CD14-positive monocyte (primary cell): ENCODE measurements around the gene FOSB. TPM values are rescaled to one million over a fixed set of nuclear protein-coding genes. Genes with fewer than 3 reads are reported as not detected.

Experiments
- DNase-seq, 3 donors: peaks; one replicate each; pipeline ENCODE4 v3.0.0-alpha.2; 2011 to 2022
- H2AFZ ChIP-seq: 2 replicates; pipeline ENCODE4 v1.6.0; 2012; ENCODE audit warnings: mild to moderate bottlenecking, low read depth, low read length, inconsistent platforms; ENCODE audit not compliant: insufficient read depth, poor library complexity, severe bottlenecking
- H3K27ac ChIP-seq, 2 donors: 1 replicate in 1 of 2; 2 replicates in 1 of 2; pipeline ENCODE4 v1.5.1; 2012 to 2013; ENCODE audit warnings: low read length in 2 of 2, control low read depth in 1 of 2, inconsistent platforms in 1 of 2, low read depth in 1 of 2, mild to moderate bottlenecking in 1 of 2
- H3K27me3 ChIP-seq, 2 donors: one replicate each; pipeline versions ENCODE4 v1.6.0 to v1.6.1; 2011 to 2013; ENCODE audit warnings: low read length in 2 of 2; ENCODE audit not compliant: control insufficient read depth in 2 of 2, insufficient read depth in 2 of 2
- H3K36me3 ChIP-seq, 2 donors: replicated peaks in 1 of 2; 1 replicate in 1 of 2; 2 replicates in 1 of 2; pipeline versions ENCODE4 v1.5.1 to v1.6.1; 2012 to 2013; ENCODE audit warnings: low read length in 2 of 2, control low read depth in 1 of 2, inconsistent platforms in 1 of 2, mild to moderate bottlenecking in 1 of 2; ENCODE audit not compliant: insufficient read depth in 2 of 2, control insufficient read depth in 1 of 2
- H3K4me1 ChIP-seq, 2 donors: 1 replicate in 1 of 2; 2 replicates in 1 of 2; pipeline versions ENCODE4 v1.5.1 to v1.6.1; 2012 to 2013; ENCODE audit warnings: low read length in 2 of 2, control low read depth in 1 of 2, inconsistent platforms in 1 of 2, mild to moderate bottlenecking in 1 of 2, moderate library complexity in 1 of 2; ENCODE audit not compliant: insufficient read depth in 2 of 2, control insufficient read depth in 1 of 2
- H3K4me2 ChIP-seq: replicated peaks from 2 replicates; pipeline ENCODE3; 2012; ENCODE audit warnings: low read length, moderate library complexity, mild to moderate bottlenecking; ENCODE audit not compliant: poor library complexity, severe bottlenecking; ENCODE audit errors: extremely low read depth
- H3K4me3 ChIP-seq, 3 experiments: fragments of 200-600 bp in 1 of 3; sonication (generic) in 1 of 3; replicated peaks in 1 of 3; 1 replicate in 2 of 3; 2 replicates in 1 of 3; pipeline ENCODE4 v1.5.1; 2011 to 2013; ENCODE audit warnings: low read length in 3 of 3, mild to moderate bottlenecking in 3 of 3, control low read depth in 2 of 3, low read depth in 2 of 3, inconsistent platforms in 1 of 3, moderate library complexity in 1 of 3
- H3K79me2 ChIP-seq: 2 replicates; pipeline ENCODE4 v1.6.0; 2012; ENCODE audit warnings: mild to moderate bottlenecking, control low read depth, inconsistent platforms, low read length, moderate library complexity; ENCODE audit not compliant: insufficient read depth
- H3K9ac ChIP-seq: 2 replicates; pipeline ENCODE4 v1.6.0; 2017; ENCODE audit warnings: low read length, mild to moderate bottlenecking; ENCODE audit not compliant: insufficient read depth, poor library complexity, severe bottlenecking
- H3K9me3 ChIP-seq, 2 donors: replicated peaks in 1 of 2; 1 replicate in 1 of 2; 2 replicates in 1 of 2; pipeline versions ENCODE4 v1.5.1 to v1.6.1; 2012 to 2013; ENCODE audit warnings: low read length in 2 of 2, control low read depth in 1 of 2; ENCODE audit not compliant: control insufficient read depth in 1 of 2, insufficient read depth in 1 of 2
- H4K20me1 ChIP-seq: 2 replicates; pipeline ENCODE4 v1.6.0; 2012; ENCODE audit warnings: mild to moderate bottlenecking, low read length, control low read depth, moderate library complexity; ENCODE audit not compliant: insufficient read depth
- H3K27ac Mint-ChIP-seq, 7 donors: one replicate each; pipeline ENCODE4 v1.8.0; 2020; ENCODE audit warnings: mild to moderate bottlenecking in 7 of 7, mixed read lengths in 7 of 7, moderate library complexity in 6 of 7, inconsistent platforms in 2 of 7
- H3K27me3 Mint-ChIP-seq, 3 donors: one replicate each; pipeline ENCODE4 v1.8.0; 2021 to 2022; ENCODE audit warnings: low read depth in 3 of 3, mild to moderate bottlenecking in 3 of 3, mixed read lengths in 3 of 3, moderate library complexity in 3 of 3, inconsistent platforms in 1 of 3
- H3K36me3 Mint-ChIP-seq, 2 donors: one replicate each; pipeline ENCODE4 v1.8.0; 2020; ENCODE audit warnings: mixed read lengths in 2 of 2, inconsistent platforms in 1 of 2, mild to moderate bottlenecking in 1 of 2
- H3K4me1 Mint-ChIP-seq: one replicate; pipeline ENCODE4 v1.8.0; 2020; ENCODE audit warnings: mild to moderate bottlenecking, mixed read lengths
- H3K4me3 Mint-ChIP-seq, 2 donors: one replicate each; pipeline ENCODE4 v1.8.0; 2020; ENCODE audit warnings: mild to moderate bottlenecking in 2 of 2, mixed read lengths in 2 of 2, moderate library complexity in 1 of 2
- H3K9me3 Mint-ChIP-seq, 7 donors: one replicate each; pipeline ENCODE4 v1.8.0; 2020 to 2022; ENCODE audit warnings: mixed read lengths in 7 of 7, mild to moderate bottlenecking in 6 of 7, moderate library complexity in 6 of 7, inconsistent platforms in 2 of 7
- CTCF ChIP-seq: fragments of 200-600 bp; IDR thresholded peaks from one replicate; pipeline ENCODE4 v1.8.0; 2022; ENCODE audit warnings: antibody characterized with exemption, mild to moderate bottlenecking
- WGBS: methylation state at CpG from one replicate; pipeline ENCODE4 v1.1.5; 2013; ENCODE audit warnings: missing lambda C conversion rate; ENCODE audit not compliant: insufficient coverage; 5-methylcytosine and 5-hydroxymethylcytosine counted together
- intact Hi-C, 2 donors: fragments of 100-400 bp; cut with micrococcal nuclease; formaldehyde crosslinking; loops; one replicate each; pipeline versions ENCODE4 v1.15.0 to v1.15.1; 2023
- polyA plus RNA-seq, 3 donors: library from polyadenylated mRNA; depleted of rRNA in 1 of 3; unstranded in 2 of 3; stranded (reverse) in 1 of 3; fragments of 300-500 nt in 2 of 3; fragments of >200 nt in 1 of 3; fragmentation: Illumina TruSeq in 2 of 3; gene quantifications; 1 replicate in 2 of 3; 2 replicates in 1 of 3; pipeline ENCODE4 v1.2.3, GENCODE V29; 2012 to 2021

FOSB gene
- polyA plus RNA-seq, 3 donors = 27.3 to 840 (median 28.2) TPM

GRCh38 chr19:45501730-45502014, 33.9 kb downstream of the FOSB start:
- no peaks in the 10 kb centered on the region for H3K79me2 ChIP-seq
- peaks cover 3 to 23% of the 10 kb centered on the region in 2 donors for H3K27me3 ChIP-seq
- Mint-ChIP-seq H3K27me3 (peaks cover 22 to 40% (median 35%) of the 10 kb centered on the region in 3 donors), H3K9me3 (peaks cover 5 to 14% (median 10%) of the 10 kb centered on the region in 7 donors), H3K36me3 (peaks cover 9 to 11% of the 10 kb centered on the region in 2 donors), H3K27ac (peak overlapping the region; percentile 86 to 93 (median 92)), H3K4me3 (peak overlapping the region; percentile 56 to 64), H3K4me1 (peaks cover 69% of the 10 kb centered on the region)
- H2AFZ ChIP-seq = no peak overlapping the region
- peaks cover 75 to 94% of the 10 kb centered on the region in 2 donors for H3K4me1 ChIP-seq
- H3K9ac ChIP-seq = peak overlapping the region; percentile 34
- H3K36me3 ChIP-seq = no peaks in the 10 kb centered on the region
- peak in 1 of 3 donors; percentile 46 for DNase-seq
- peaks cover 0 to 6% of the 10 kb centered on the region in 2 donors for H3K9me3 ChIP-seq
- no CpG with 5 or more reads among the region's 2 CpGs for WGBS
- H3K27ac ChIP-seq = peak overlapping the region; percentile 80
- no peaks in the 10 kb centered on the region for H4K20me1 ChIP-seq
- no peak for TF ChIP-seq CTCF
- peak overlapping the region in 1 of 3 experiments; percentile 43 for H3K4me3 ChIP-seq
- intact Hi-C loops = no loop called here
- peak overlapping the region; percentile 49 for H3K4me2 ChIP-seq

- intact Hi-C loops = no loop called here
- peaks cover 20 to 38% (median 32%) of the 10 kb centered on the region in 3 donors for H3K27me3 Mint-ChIP-seq
- Histone ChIP-seq H3K4me2 (peak overlapping the region; percentile 49), H3K4me3 (peak overlapping the region in 1 of 3 experiments; percentile 43), H3K27ac (peak overlapping the region; percentile 80), H4K20me1 (no peaks in the 10 kb centered on the region), H3K9me3 (peaks cover 0 to 6% of the 10 kb centered on the region in 2 donors), H3K9ac (peak overlapping the region; percentile 34), H2AFZ (no peak overlapping the region), H3K27me3 (peaks cover 3 to 23% of the 10 kb centered on the region in 2 donors), H3K4me1 (peaks cover 74 to 95% of the 10 kb centered on the region in 2 donors), H3K79me2 (peaks cover 3% of the 10 kb centered on the region), H3K36me3 (no peaks in the 10 kb centered on the region)
- H3K9me3 Mint-ChIP-seq = peaks cover 5 to 14% (median 10%) of the 10 kb centered on the region in 7 donors
- peaks cover 67% of the 10 kb centered on the region for H3K4me1 Mint-ChIP-seq
- WGBS = 0% methylated on average over 2 of the region's 5 CpGs
- H3K4me3 Mint-ChIP-seq = peak overlapping the region; percentile 56 to 64
- no peak for TF ChIP-seq CTCF
- peak; percentile 44 to 85 (median 65) for DNase-seq
- peaks cover 9 to 11% of the 10 kb centered on the region in 2 donors for H3K36me3 Mint-ChIP-seq
- peak overlapping the region; percentile 86 to 93 (median 92) for H3K27ac Mint-ChIP-seq
Measured at GRCh38 chr19:45502111-45502510, 34.3 kb downstream of the FOSB start.
